Lung (tissue), 12 donors: ENCODE measurements around the gene UBE2Q1. TPM values are rescaled to one million over a fixed set of nuclear protein-coding genes. Genes with fewer than 3 reads are reported as not detected.

Experiments
- ATAC-seq: fragments of 200-7000 bp; cut with Tn5 transposase; one replicate; pipeline ENCODE4 v1.9.1; 2020; ENCODE audit warnings: moderate number of reproducible peaks; ENCODE audit not compliant: insufficient read depth, low FRiP score
- DNase-seq, 3 donors: peaks; one replicate each; pipeline ENCODE4 v3.0.0-alpha.2; 2013 to 2017
- H3K27ac ChIP-seq, 2 donors: one replicate each; pipeline ENCODE4 v1.5.1; 2013; ENCODE audit warnings: mild to moderate bottlenecking in 2 of 2, moderate library complexity in 2 of 2, control low read depth in 1 of 2, inconsistent platforms in 1 of 2, low read depth in 1 of 2, low read length in 1 of 2
- H3K27me3 ChIP-seq, 3 donors: one replicate each; pipeline ENCODE4 v1.5.1; 2013; ENCODE audit warnings: low read length in 2 of 3; ENCODE audit not compliant: control insufficient read depth in 3 of 3, insufficient read depth in 3 of 3
- H3K36me3 ChIP-seq, 4 donors: one replicate each; pipeline ENCODE4 v1.5.1; 2013; ENCODE audit warnings: low read length in 4 of 4, mild to moderate bottlenecking in 1 of 4, moderate library complexity in 1 of 4; ENCODE audit not compliant: control insufficient read depth in 4 of 4, insufficient read depth in 4 of 4
- H3K4me1 ChIP-seq, 5 donors: one replicate each; pipeline ENCODE4 v1.5.1; 2013; ENCODE audit warnings: low read length in 5 of 5, mild to moderate bottlenecking in 2 of 5, moderate library complexity in 1 of 5; ENCODE audit not compliant: control insufficient read depth in 5 of 5, insufficient read depth in 5 of 5
- H3K4me3 ChIP-seq: one replicate; pipeline ENCODE4 v1.5.1; 2013; ENCODE audit warnings: mild to moderate bottlenecking, control low read depth, moderate library complexity
- H3K9ac ChIP-seq, 2 donors: one replicate each; pipeline ENCODE4 v1.5.1; 2013; ENCODE audit warnings: low read length in 2 of 2, control low read depth in 1 of 2; ENCODE audit not compliant: insufficient read depth in 1 of 2
- H3K9me3 ChIP-seq, 4 donors: one replicate each; pipeline ENCODE4 v1.5.1; 2013; ENCODE audit warnings: low read length in 3 of 4, mild to moderate bottlenecking in 1 of 4, moderate library complexity in 1 of 4; ENCODE audit not compliant: control insufficient read depth in 4 of 4, insufficient read depth in 3 of 4
- CTCF ChIP-seq: IDR thresholded peaks from 2 replicates; pipeline ENCODE4 v1.5.1; 2012; ENCODE audit warnings: mild to moderate bottlenecking; ENCODE audit errors: control extremely low read depth, extremely low read depth
- WGBS, 2 donors: extraction: QIAGEN DNeasy Blood & Tissue Kit; methylation state at CpG; one replicate each; pipeline ENCODE4 v1.1.7; 2013; 5-methylcytosine and 5-hydroxymethylcytosine counted together
- polyA plus RNA-seq, 2 donors: library from polyadenylated mRNA; stranded (reverse); fragments of 200-250 nt; gene quantifications; one replicate each; pipeline ENCODE4 v1.2.1, GENCODE V29; 2013
- total RNA-seq, 2 donors: library from RNA; depleted of rRNA in 1 of 2; stranded (reverse); fragments of >200 nt in 1 of 2; gene quantifications; one replicate each; pipeline ENCODE4 v1.2.1, GENCODE V29; 2014 to 2021
- donor health status: control.
- donor health status: control.
- donor health status: Bipolar disorder and iron deficiency.
- donor health status: healthy.
- donor health status: DM: yes; HTN: yes; CAD: no.

Gene UBE2Q1
- total and polyA plus RNA-seq, 4 donors: 34.3 to 87.3 (median 43.3) TPM

DNA sequence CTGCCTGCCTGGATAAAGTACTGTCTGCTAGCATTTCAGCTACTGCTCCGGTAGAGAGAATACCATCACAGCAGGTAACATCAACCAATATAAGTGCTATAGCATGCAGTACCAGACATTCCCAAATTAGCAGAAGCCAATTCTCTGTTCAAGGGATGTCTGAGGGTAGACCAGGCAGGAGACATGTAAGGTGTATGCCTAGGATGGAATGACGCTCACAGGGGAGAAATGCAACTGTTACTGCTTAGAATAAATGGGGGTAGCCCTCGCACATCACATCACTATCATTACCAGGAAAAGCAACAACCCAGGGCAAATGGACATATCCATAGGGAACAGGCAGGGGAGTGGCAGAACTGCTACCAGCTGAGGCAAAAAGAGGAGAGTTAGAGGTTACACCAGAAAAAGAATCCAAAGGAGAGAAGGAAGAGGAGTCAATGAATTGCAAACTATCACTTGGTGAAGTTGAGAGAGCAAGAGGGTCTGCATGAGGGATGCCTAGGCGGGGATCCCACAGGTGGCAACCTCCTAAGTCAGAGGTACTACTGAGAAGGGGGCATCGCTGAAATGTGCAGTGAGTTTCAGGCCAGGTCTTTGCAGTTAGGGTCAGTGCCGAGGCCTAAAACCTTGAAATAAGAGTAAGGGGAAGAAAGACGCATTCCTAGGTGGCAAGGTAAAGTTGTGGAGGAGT lies 1.1 kb downstream of the UBE2Q1 start:
- 13 to 24% methylated on average over 7 of the region's 7 CpGs for WGBS, 2 donors
- peaks cover 23 to 34% (median 29%) of the 10 kb centered on the region in 4 donors for H3K36me3 ChIP-seq
- H3K27me3 ChIP-seq: no peaks in the 10 kb centered on the region
- H3K4me1 ChIP-seq: peaks cover 10 to 24% (median 17%) of the 10 kb centered on the region in 5 donors
- no peak for DNase-seq
- no peak for ATAC-seq
- peak overlapping the region; percentile 60 to 83 for H3K9ac ChIP-seq
- TF ChIP-seq CTCF: no peak
- peak overlapping the region; percentile 75 for H3K4me3 ChIP-seq
- no peaks in the 10 kb centered on the region for H3K9me3 ChIP-seq
- peak overlapping the region; percentile 83 for H3K27ac ChIP-seq

DNA sequence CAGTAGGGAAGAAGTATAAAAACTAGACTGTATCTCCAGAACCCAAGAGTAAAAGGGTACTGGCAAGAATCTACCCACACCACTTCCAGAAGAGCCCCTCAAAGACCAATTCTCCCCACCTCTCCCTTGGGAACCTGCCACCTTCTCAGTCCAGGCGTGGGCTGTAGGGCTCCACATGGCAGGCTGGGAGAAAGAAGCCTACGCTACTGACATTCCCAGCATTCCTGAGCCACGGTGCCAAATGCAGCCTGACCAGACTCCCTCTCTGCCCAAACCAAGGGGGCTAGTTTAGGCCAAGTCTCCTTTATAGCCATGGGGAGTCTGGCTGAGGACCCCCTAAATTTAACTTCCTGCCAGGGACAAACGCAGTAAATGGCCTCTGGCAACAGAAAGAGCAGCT lies 2.0 kb downstream of the UBE2Q1 start:
- Histone ChIP-seq H3K27ac (peak overlapping the region in 1 of 2 donors; percentile 66), H3K4me3 (no peak overlapping the region), H3K9ac (peak overlapping the region in 1 of 2 donors; percentile 83), H3K36me3 (peaks cover 32 to 44% (median 39%) of the 10 kb centered on the region in 4 donors), H3K4me1 (peaks cover 10 to 24% (median 17%) of the 10 kb centered on the region in 5 donors), H3K9me3 (no peaks in the 10 kb centered on the region), H3K27me3 (no peaks in the 10 kb centered on the region)
- no peak for ATAC-seq
- 36 to 46% methylated on average over 4 of the region's 4 CpGs for WGBS, 2 donors
- DNase-seq: peak; percentile 26 to 49 (median 39)
- no peak for TF ChIP-seq CTCF

DNA sequence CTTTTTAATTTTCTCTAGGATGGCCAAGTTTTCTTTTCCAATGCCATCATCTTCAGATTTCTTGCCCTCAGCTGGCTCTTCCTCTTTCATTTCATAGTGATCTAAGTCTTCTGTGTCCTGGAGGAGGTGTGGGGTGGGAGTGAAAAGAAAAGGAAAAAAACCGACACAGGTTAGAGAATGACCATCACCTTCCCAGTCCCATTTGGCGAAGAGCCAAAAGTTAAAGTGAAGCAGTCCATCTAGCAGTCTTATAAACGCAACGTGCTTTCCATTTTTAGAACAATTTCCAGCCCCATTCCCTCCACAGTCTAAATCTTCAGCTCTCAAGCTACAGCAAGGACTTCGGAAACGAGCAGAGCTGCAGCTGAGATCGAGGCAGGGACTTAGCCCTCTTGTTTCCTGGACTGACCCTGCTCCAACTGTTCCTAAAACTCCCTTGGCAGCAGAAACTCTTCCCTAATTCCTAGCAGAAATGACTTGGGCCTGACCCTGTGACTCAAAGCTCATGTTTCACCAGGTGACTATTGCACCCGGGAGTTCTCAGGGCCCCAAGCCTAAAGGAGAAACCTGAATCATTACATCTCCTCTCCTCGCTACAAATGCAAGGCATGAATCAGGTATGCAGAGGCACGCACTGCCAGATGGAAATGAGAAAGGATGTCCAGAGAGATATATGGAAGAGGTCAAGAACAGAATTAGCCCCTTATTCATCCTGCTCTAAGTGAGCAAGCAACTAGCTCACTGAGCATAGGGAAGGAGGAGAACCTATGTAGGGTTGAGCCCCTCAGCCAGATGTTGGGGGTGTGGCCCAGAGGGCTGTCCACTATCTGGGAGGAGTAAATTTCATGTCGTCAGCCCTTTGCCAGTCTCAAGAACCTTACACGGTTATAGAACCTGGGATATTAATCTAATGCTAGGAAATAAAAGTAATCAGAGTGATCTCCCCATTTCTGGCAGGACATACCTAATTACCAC lies 5.1 kb downstream of the UBE2Q1 start:
- Histone ChIP-seq H3K4me3 (no peak overlapping the region), H3K27me3 (no peaks in the 10 kb centered on the region), H3K36me3 (peaks cover 42 to 66% (median 56%) of the 10 kb centered on the region in 4 donors), H3K9me3 (no peaks in the 10 kb centered on the region), H3K27ac (no peak overlapping the region), H3K4me1 (peaks cover 10 to 19% (median 12%) of the 10 kb centered on the region in 5 donors), H3K9ac (no peak overlapping the region)
- no peak for ATAC-seq
- TF ChIP-seq CTCF: no peak
- 75 to 85% methylated on average over 12 of the region's 12 CpGs for WGBS, 2 donors
- no peak for DNase-seq
